NT2/D1 (cell line): ENCODE measurements around the gene OPTC.

Experiments used
- SUZ12 ChIP-seq: IDR thresholded peaks from 2 replicates; pipeline ENCODE4 v1.6.1; 2011; ENCODE audit not compliant: insufficient read length, insufficient read depth; ENCODE audit errors: extremely low read depth
- YY1 ChIP-seq: IDR thresholded peaks from 2 replicates; pipeline ENCODE4 v1.6.1; 2011; ENCODE audit not compliant: insufficient read length, insufficient read depth
- ZNF274 ChIP-seq: IDR thresholded peaks from 2 replicates; pipeline ENCODE4 v1.6.1; 2011; ENCODE audit warnings: mild to moderate bottlenecking, low read depth, low read length

- TF ChIP-seq YY1 = no peak
- TF ChIP-seq ZNF274 = no peak
- no peak for TF ChIP-seq SUZ12
Measured at GRCh38 chr1:203537806-203538464, 44.0 kb downstream of the OPTC start.
